Stimulated activated naive B cell treated with anti-CD40 and anti-IgM and Interleukin-4, amounts not matched to agents 10 μg/mL and 1 μg/mL and 100 μg/mL, for 72 hours (primary cell): ENCODE results near the gene NOCT.
"Not testable (repeated sequence)": the region's sequence is repeated elsewhere in the genome, so short reads cannot be mapped to it uniquely, and the experiment has no call there.

Source experiments
- ATAC-seq, 2 donors: fragments of 150-1000 bp; cut with Tn5 transposase; replicated peaks; 2 replicates each; pipeline ENCODE4 v1.10.0; 2021; ENCODE audit warnings: moderate library complexity in 1 of 2
- DNase-seq: peaks from one replicate; pipeline ENCODE4 v3.0.0; 2021
- H3K27ac Mint-ChIP-seq: one replicate; pipeline ENCODE4 v1.8.0; 2022; ENCODE audit warnings: mild to moderate bottlenecking, mixed read lengths
- H3K27me3 Mint-ChIP-seq, 2 donors: one replicate each; pipeline ENCODE4 v1.8.0; 2022; ENCODE audit warnings: mixed read lengths in 2 of 2
- H3K36me3 Mint-ChIP-seq, 2 donors: one replicate each; pipeline ENCODE4 v1.8.0; 2022; ENCODE audit warnings: mixed read lengths in 2 of 2, mild to moderate bottlenecking in 1 of 2
- H3K4me1 Mint-ChIP-seq, 2 donors: one replicate each; pipeline ENCODE4 v1.8.0; 2022; ENCODE audit warnings: mixed read lengths in 2 of 2, mild to moderate bottlenecking in 1 of 2
- H3K4me3 Mint-ChIP-seq, 2 donors: one replicate each; pipeline ENCODE4 v1.8.0; 2022; ENCODE audit warnings: mild to moderate bottlenecking in 2 of 2, mixed read lengths in 2 of 2, moderate library complexity in 1 of 2
- H3K9me3 Mint-ChIP-seq, 2 donors: one replicate each; pipeline ENCODE4 v1.8.0; 2022; ENCODE audit warnings: mixed read lengths in 2 of 2, mild to moderate bottlenecking in 1 of 2

NOCT gene

DNA sequence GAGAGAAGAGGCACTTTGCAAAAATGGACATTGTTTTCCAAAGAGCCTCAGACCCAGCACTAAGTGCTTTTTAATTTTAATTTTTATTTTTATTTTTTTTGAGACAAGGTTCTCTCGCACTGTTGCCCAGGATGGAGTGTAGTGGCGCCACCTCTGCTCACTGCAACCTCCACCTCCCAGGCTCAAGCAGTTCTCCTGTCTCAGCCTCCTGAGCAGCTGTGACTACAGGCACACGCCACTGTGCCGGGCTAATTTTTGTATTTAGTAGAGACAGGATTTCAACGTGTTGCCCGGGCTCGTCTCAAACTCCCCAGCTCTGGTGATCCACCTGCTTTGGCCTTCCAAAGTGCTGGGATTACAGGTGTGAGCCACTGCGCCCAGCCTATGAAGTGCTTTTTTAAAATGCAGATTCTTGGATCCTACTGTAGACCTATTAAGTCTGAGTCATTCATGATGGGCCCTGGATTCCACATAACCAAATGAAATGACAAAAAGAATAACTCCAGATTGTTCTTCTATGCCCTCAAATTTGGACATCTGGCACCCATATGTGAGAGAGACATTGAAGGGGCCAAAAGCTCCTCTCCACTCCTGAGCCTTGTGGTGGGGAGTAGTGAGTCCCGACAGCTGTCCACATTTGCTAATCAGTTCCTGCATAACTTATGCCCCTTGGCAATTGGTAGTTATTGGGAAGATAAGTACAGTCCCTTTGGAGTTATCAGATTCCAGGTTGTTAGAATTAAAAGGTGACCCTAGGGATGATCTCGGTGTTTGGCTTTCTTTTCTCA lies 3.6 kb downstream of the NOCT start:
- peaks cover 19 to 24% of the 10 kb centered on the region in 2 donors for H3K36me3 Mint-ChIP-seq
- H3K9me3 Mint-ChIP-seq: no peaks in the 10 kb centered on the region
- no peak overlapping the region for H3K27ac Mint-ChIP-seq
- peaks cover 19 to 30% of the 10 kb centered on the region in 2 donors for H3K4me1 Mint-ChIP-seq
- ATAC-seq (no peak), DNase-seq (no peak)
- no peaks in the 10 kb centered on the region for H3K27me3 Mint-ChIP-seq
- no peak overlapping the region for H3K4me3 Mint-ChIP-seq

DNA sequence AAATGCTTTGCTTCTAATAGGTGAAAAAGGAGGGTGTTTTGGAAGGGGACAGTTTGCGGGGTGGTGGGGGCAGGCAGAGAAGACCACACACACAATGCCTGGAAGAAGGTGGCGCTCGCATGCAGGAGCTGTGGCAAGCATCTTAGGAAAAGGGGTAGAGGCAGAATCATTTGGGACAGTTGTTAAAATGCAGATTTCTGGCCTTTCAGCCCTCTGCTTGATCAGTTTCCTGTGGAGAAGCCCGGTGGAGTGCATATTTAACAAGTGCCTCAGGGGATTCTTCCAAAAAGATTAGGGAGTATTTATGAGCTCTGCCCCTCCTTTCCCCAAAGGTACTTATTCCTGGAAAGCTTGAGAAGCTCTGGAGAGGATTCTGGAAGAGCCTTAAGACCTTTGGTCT lies 4.8 kb downstream of the NOCT start:
- H3K27me3 Mint-ChIP-seq: no peaks in the 10 kb centered on the region
- H3K9me3 Mint-ChIP-seq: no peaks in the 10 kb centered on the region
- H3K4me3 Mint-ChIP-seq: no peak overlapping the region
- H3K4me1 Mint-ChIP-seq: peaks cover 15 to 18% of the 10 kb centered on the region in 2 donors
- H3K36me3 Mint-ChIP-seq: peaks cover 21 to 33% of the 10 kb centered on the region in 2 donors
- DNase-seq: no peak
- no peak for ATAC-seq
- H3K27ac Mint-ChIP-seq: no peak overlapping the region

DNA sequence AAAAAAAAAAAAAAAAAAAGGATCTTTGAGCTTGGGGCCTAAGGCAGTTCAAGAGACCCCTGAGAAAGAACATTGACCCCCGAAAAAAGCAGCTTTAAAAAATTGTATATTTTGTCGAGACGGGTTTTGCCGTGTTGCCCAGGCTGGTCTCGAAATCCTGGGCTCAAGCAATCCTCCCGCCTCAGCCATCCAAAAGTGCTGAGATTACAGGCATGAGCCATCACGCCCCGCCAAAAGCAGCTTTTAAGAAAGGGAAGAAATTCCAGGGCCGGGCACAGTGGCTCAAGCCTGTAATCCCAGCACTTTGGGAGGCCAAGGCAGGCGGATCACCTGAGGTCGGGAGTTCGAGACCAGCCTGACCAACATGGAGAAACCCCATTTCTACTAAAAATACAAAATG lies 5.5 kb downstream of the NOCT start:
- ATAC-seq, H3K4me3 Mint-ChIP-seq, H3K9me3 Mint-ChIP-seq, H3K27me3 Mint-ChIP-seq, H3K27ac Mint-ChIP-seq, DNase-seq: not testable (repeated sequence)
- peaks cover 15 to 18% of the 10 kb centered on the region in 2 donors for H3K4me1 Mint-ChIP-seq
- peaks cover 21 to 33% of the 10 kb centered on the region in 2 donors for H3K36me3 Mint-ChIP-seq

- peaks cover 15 to 18% of the 10 kb centered on the region in 2 donors for H3K4me1 Mint-ChIP-seq
- no peak for DNase-seq
- no peaks in the 10 kb centered on the region for H3K9me3 Mint-ChIP-seq
- peaks cover 21 to 33% of the 10 kb centered on the region in 2 donors for H3K36me3 Mint-ChIP-seq
- ATAC-seq: no peak
- no peaks in the 10 kb centered on the region for H3K27me3 Mint-ChIP-seq
- H3K27ac Mint-ChIP-seq: no peak overlapping the region
- no peak overlapping the region for H3K4me3 Mint-ChIP-seq
Measured at GRCh38 chr4:139022835-139023234, 7.3 kb downstream of the NOCT start.

DNA sequence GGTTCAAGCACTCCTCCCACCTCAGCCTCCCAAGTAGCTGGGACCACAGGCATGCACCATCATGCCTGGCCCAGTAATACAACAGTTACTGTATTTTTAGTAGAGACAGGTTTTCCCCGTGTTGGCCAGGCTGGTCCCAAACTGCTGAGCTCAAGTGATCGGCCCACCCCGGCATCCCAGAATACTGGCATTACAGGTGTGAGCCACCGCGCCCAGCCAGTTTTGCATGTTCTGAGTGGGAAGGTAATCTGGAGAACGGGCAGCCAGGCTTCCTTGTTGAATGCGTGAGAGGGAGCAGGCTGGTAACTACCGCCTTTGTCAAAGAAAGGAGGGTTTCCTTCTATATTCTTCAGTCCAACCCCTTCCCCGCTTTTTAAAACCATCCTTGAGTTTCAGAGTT lies 9.1 kb downstream of the NOCT start:
- Mint-ChIP-seq H3K4me3 (no peak overlapping the region), H3K27ac (no peak overlapping the region), H3K9me3 (no peaks in the 10 kb centered on the region), H3K36me3 (peaks cover 16 to 37% of the 10 kb centered on the region in 2 donors), H3K4me1 (peaks cover 7 to 8% of the 10 kb centered on the region in 2 donors), H3K27me3 (no peaks in the 10 kb centered on the region)
- ATAC-seq (no peak), DNase-seq (no peak)

GRCh38 chr4:139025841-139026240 lies 10.3 kb downstream of the NOCT start:
- peaks cover 13 to 30% of the 10 kb centered on the region in 2 donors for H3K36me3 Mint-ChIP-seq
- DNase-seq (no peak), ATAC-seq (no peak)
- no peak overlapping the region for H3K4me3 Mint-ChIP-seq
- peaks cover 3 to 7% of the 10 kb centered on the region in 2 donors for H3K4me1 Mint-ChIP-seq
- no peaks in the 10 kb centered on the region for H3K9me3 Mint-ChIP-seq
- H3K27ac Mint-ChIP-seq: no peak overlapping the region
- no peaks in the 10 kb centered on the region for H3K27me3 Mint-ChIP-seq

- H3K27ac Mint-ChIP-seq: no peak overlapping the region
- ATAC-seq (no peak), DNase-seq (no peak)
- H3K9me3 Mint-ChIP-seq: no peaks in the 10 kb centered on the region
- peaks cover 10 to 11% of the 10 kb centered on the region in 2 donors for H3K4me1 Mint-ChIP-seq
- H3K4me3 Mint-ChIP-seq: no peak overlapping the region
- H3K36me3 Mint-ChIP-seq: peaks cover 9 to 27% of the 10 kb centered on the region in 2 donors
- no peaks in the 10 kb centered on the region for H3K27me3 Mint-ChIP-seq
Measured at GRCh38 chr4:139027776-139028175, 12.2 kb downstream of the NOCT start.

DNA sequence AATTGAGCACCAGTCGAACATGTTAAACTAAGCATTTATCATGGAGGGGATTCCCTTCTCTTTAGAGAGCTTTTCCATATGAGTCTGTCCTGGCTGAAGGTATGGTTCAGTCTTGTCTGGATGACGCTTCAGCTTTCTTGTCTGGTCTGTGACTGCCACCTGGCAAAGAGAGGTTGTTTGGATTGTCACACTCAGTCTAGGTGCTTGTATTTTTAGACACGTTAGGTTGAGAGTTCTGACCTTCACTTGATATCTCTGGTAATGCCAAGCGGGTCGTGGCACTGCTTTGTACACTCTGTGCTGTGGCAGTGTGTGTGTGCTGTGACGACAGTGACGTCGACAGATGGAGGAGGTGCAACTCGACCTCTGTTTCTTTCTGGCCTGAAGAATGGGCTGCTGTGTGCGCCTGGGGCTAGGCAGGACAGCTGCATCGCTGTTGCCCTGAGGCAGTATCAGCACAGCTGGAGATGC lies 12.6 kb downstream of the NOCT start:
- no peaks in the 10 kb centered on the region for H3K9me3 Mint-ChIP-seq
- ATAC-seq (no peak), DNase-seq (no peak)
- H3K27ac Mint-ChIP-seq: no peak overlapping the region
- H3K4me3 Mint-ChIP-seq: no peak overlapping the region
- no peaks in the 10 kb centered on the region for H3K27me3 Mint-ChIP-seq
- peaks cover 9 to 25% of the 10 kb centered on the region in 2 donors for H3K36me3 Mint-ChIP-seq
- H3K4me1 Mint-ChIP-seq: peaks cover 11 to 14% of the 10 kb centered on the region in 2 donors

DNA sequence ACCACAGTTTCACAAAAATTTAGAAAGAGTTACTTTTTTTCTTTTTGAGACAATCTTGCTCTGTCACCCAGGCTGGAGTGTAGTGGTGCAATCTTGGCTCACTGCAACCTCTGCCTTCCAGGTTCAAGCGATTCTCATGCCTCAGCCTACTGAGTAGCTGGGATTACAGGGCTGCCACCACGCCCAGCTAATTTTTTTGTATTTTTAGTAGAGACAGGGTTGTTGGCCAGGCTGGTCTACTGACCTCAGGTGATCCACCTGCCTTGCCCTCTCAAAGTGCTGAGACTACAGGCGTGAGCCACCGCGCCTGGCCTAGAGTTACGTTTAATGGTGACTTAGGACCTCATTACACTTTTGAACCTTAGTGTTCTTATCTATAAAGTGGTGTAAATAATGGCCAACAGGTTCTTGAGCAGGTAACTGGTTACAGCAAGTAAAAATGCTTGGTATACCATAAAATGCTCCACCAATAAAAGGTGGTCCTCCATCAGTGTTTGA lies 14.3 kb downstream of the NOCT start:
- H3K4me1 Mint-ChIP-seq: peaks cover 19 to 31% of the 10 kb centered on the region in 2 donors
- not testable (repeated sequence) for H3K9me3 Mint-ChIP-seq, H3K4me3 Mint-ChIP-seq, ATAC-seq, H3K27ac Mint-ChIP-seq, H3K27me3 Mint-ChIP-seq, DNase-seq
- H3K36me3 Mint-ChIP-seq: peaks cover 6 to 28% of the 10 kb centered on the region in 2 donors

GRCh38 chr4:139030614-139031235 lies 15.1 kb downstream of the NOCT start:
- Mint-ChIP-seq H3K36me3 (peaks cover 10 to 29% of the 10 kb centered on the region in 2 donors), H3K27me3 (no peaks in the 10 kb centered on the region), H3K4me1 (peaks cover 21 to 39% of the 10 kb centered on the region in 2 donors), H3K4me3 (peak overlapping the region in 1 of 2 donors; percentile 23), H3K9me3 (no peaks in the 10 kb centered on the region), H3K27ac (peak overlapping the region; percentile 10)
- peak; percentile 79 to 80 for ATAC-seq
- peak; percentile 48 for DNase-seq

DNA sequence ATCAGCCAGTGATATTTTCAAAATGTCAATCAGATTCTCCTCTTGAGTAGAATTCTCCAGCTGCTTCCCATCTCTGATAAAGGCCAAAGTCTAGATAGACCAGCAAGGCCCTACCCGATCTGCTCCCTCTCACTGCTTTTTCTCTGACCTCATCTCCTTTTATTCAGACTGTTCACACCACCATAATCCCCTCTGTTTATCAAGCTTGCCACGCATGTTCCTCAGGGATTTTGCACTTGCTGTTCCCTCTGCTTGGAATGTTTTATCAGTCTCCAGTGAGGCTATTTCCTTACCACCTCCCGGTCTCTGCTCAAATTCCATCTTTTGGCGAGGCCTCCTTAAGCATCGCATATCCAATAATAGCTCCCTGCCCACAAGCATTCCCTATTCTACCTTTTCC lies 20.1 kb downstream of the NOCT start:
- Mint-ChIP-seq H3K27ac (no peak overlapping the region), H3K4me3 (peak overlapping the region in 1 of 2 donors; percentile 2), H3K36me3 (peaks cover 23 to 49% of the 10 kb centered on the region in 2 donors), H3K9me3 (no peaks in the 10 kb centered on the region), H3K27me3 (no peaks in the 10 kb centered on the region), H3K4me1 (peaks cover 25 to 53% of the 10 kb centered on the region in 2 donors)
- ATAC-seq (no peak), DNase-seq (no peak)

- Mint-ChIP-seq H3K27ac (no peak overlapping the region), H3K36me3 (peaks cover 20 to 46% of the 10 kb centered on the region in 2 donors), H3K27me3 (no peaks in the 10 kb centered on the region), H3K4me3 (no peak overlapping the region), H3K9me3 (no peaks in the 10 kb centered on the region), H3K4me1 (peaks cover 20 to 44% of the 10 kb centered on the region in 2 donors)
- no peak for DNase-seq
- ATAC-seq: no peak
Measured at GRCh38 chr4:139036885-139037284, 21.3 kb downstream of the NOCT start.

- DNase-seq (no peak), ATAC-seq (no peak)
- Mint-ChIP-seq H3K4me3 (no peak overlapping the region), H3K36me3 (peaks cover 24 to 49% of the 10 kb centered on the region in 2 donors), H3K27ac (no peak overlapping the region), H3K4me1 (peaks cover 19 to 33% of the 10 kb centered on the region in 2 donors), H3K9me3 (no peaks in the 10 kb centered on the region), H3K27me3 (no peaks in the 10 kb centered on the region)
Measured at GRCh38 chr4:139038874-139039443, 23.4 kb downstream of the NOCT start.

GRCh38 chr4:139042981-139043460 lies 27.4 kb downstream of the NOCT start:
- Mint-ChIP-seq H3K27ac (no peak overlapping the region), H3K4me1 (no peaks in the 10 kb centered on the region), H3K9me3 (no peaks in the 10 kb centered on the region), H3K4me3 (no peak overlapping the region), H3K36me3 (peaks cover 8 to 32% of the 10 kb centered on the region in 2 donors), H3K27me3 (no peaks in the 10 kb centered on the region)
- ATAC-seq (no peak), DNase-seq (no peak)
